Endothelial cell of umbilical vein (primary cell): ENCODE measurements around the gene DNAJC4. TPM values are rescaled to one million over a fixed set of nuclear protein-coding genes. Genes with fewer than 3 reads are reported as not detected.

Experiments used
- BruUV-seq: library from RNA; stranded (reverse); fragments of 400-500 nt; replicated peaks from 2 replicates; lab custom pipeline; 2021; lab: Mats Ljungman, UMichigan
- CTCF ChIA-PET: fragments of 300-600, 350-600 bp; sonication (Branson Sonifier 250); formaldehyde crosslinking; loops from one replicate; lab custom pipeline; 2021; ENCODE audit warnings: antibody characterized with exemption, inconsistent platforms; lab: Charles Lee
- POLR2A ChIA-PET: fragments of 300-600, 350-600 bp; sonication (Branson Sonifier 250); formaldehyde crosslinking; loops from one replicate; lab custom pipeline; 2021; ENCODE audit warnings: antibody characterized with exemption, inconsistent platforms; lab: Charles Lee
- DNase-seq: peaks from one replicate; pipeline ENCODE4 v3.0.0-alpha.2; 2011; ENCODE audit warnings: low read depth, low spot score
- FAIRE-seq: peaks from 2 replicates; lab custom pipeline; 2011; peaks lifted over from hg19 to GRCh38; lab: Jason Lieb, UNC
- H2AFZ ChIP-seq: 2 replicates; pipeline ENCODE4 v1.6.0; 2012; ENCODE audit warnings: low read depth, low read length, control low read depth, inconsistent platforms
- H3K27ac ChIP-seq: 2 replicates; pipeline ENCODE4 v1.5.1; 2011; ENCODE audit warnings: low read depth, mild to moderate bottlenecking, control low read depth, low read length, moderate library complexity; ENCODE audit not compliant: insufficient read depth
- H3K27me3 ChIP-seq, 2 experiments: 2 replicates each; pipeline versions ENCODE4 v1.6.0 to v1.6.1; 2011; ENCODE audit warnings: low read length in 2 of 2, mixed read lengths in 1 of 2; ENCODE audit not compliant: control insufficient read depth in 2 of 2, insufficient read depth in 2 of 2
- H3K36me3 ChIP-seq, 2 experiments: 2 replicates in 1 of 2; 3 replicates in 1 of 2; pipeline ENCODE4 v1.5.1; 2011; ENCODE audit warnings: low read length in 2 of 2, mild to moderate bottlenecking in 1 of 2, moderate library complexity in 1 of 2; ENCODE audit not compliant: control insufficient read depth in 2 of 2, insufficient read depth in 2 of 2; ENCODE audit errors: extremely low read depth in 1 of 2
- H3K4me1 ChIP-seq: 3 replicates; pipeline ENCODE4 v1.5.1; 2011; ENCODE audit warnings: mild to moderate bottlenecking, low read length; ENCODE audit not compliant: control insufficient read depth, insufficient read depth; ENCODE audit errors: extremely low read depth
- H3K4me2 ChIP-seq: 2 replicates; pipeline ENCODE4 v1.6.1; 2011; ENCODE audit warnings: low read length, control low read depth, mixed read lengths; ENCODE audit not compliant: insufficient read depth
- H3K4me3 ChIP-seq, 3 experiments: fragments of 200-600 bp in 1 of 3; sonication (generic), shearing (Covaris generic) in 1 of 3; replicated peaks in 1 of 3; 2 replicates each; pipeline ENCODE4 v1.5.1; 2011 to 2016; ENCODE audit warnings: control low read depth in 3 of 3, low read length in 3 of 3, mild to moderate bottlenecking in 2 of 3, inconsistent platforms in 1 of 3, low read depth in 1 of 3, moderate library complexity in 1 of 3; ENCODE audit not compliant: insufficient read depth in 1 of 3
- H3K79me2 ChIP-seq: 2 replicates; pipeline ENCODE4 v1.6.0; 2012; ENCODE audit warnings: low read length, inconsistent platforms; ENCODE audit not compliant: control insufficient read depth, insufficient read depth
- H3K9ac ChIP-seq: replicated peaks from 2 replicates; pipeline ENCODE3; 2011; ENCODE audit warnings: low read length, control low read depth; ENCODE audit not compliant: insufficient read depth; ENCODE audit errors: extremely low read depth
- H3K9me1 ChIP-seq: replicated peaks from 3 replicates; pipeline ENCODE4 v1.6.0; 2011; ENCODE audit warnings: mild to moderate bottlenecking, low read length; ENCODE audit not compliant: control insufficient read depth, insufficient read depth; ENCODE audit errors: extremely low read depth
- H3K9me3 ChIP-seq: replicated peaks from 2 replicates; pipeline ENCODE4 v1.5.1; 2012; ENCODE audit warnings: low read length, inconsistent platforms; ENCODE audit not compliant: control insufficient read depth, insufficient read depth
- H4K20me1 ChIP-seq: replicated peaks from 2 replicates; pipeline ENCODE3; 2011; ENCODE audit warnings: mild to moderate bottlenecking, low read length; ENCODE audit not compliant: control insufficient read depth, insufficient read depth; ENCODE audit errors: extremely low read depth
- EZH2 ChIP-seq: IDR thresholded peaks from 2 replicates; pipeline ENCODE4 v1.6.1; 2012; ENCODE audit warnings: borderline replicate concordance, low read depth, mild to moderate bottlenecking, moderate library complexity, low read length, inconsistent platforms; ENCODE audit not compliant: severe bottlenecking
- FOS ChIP-seq: IDR thresholded peaks from 2 replicates; pipeline ENCODE4 v1.6.1; 2011; ENCODE audit warnings: mild to moderate bottlenecking, low read length, moderate library complexity, borderline replicate concordance; ENCODE audit not compliant: insufficient read depth
- GATA2 ChIP-seq: IDR thresholded peaks from 2 replicates; pipeline ENCODE4 v1.7.0; 2011; ENCODE audit warnings: low read depth, mild to moderate bottlenecking, moderate library complexity, mixed read lengths, low read length; ENCODE audit not compliant: insufficient read length, insufficient read depth
- JUN ChIP-seq: IDR thresholded peaks from 2 replicates; pipeline ENCODE4 v1.6.1; 2011; ENCODE audit warnings: borderline replicate concordance, low read depth; ENCODE audit not compliant: insufficient read length, insufficient read depth
- MYC ChIP-seq: IDR thresholded peaks from one replicate; pipeline ENCODE4 v1.6.1; 2011; ENCODE audit warnings: mild to moderate bottlenecking, low read depth, low read length
- POLR2A ChIP-seq: IDR thresholded peaks from 2 replicates; pipeline ENCODE4 v1.6.1; 2012; ENCODE audit warnings: low read depth, mild to moderate bottlenecking, control low read depth, low read length
- POLR2AphosphoS5 ChIP-seq: IDR thresholded peaks from 2 replicates; pipeline ENCODE4 v1.6.1; 2012; ENCODE audit warnings: low read depth, mild to moderate bottlenecking, control low read depth, low read length, moderate library complexity; ENCODE audit not compliant: insufficient read depth
- dilution Hi-C: fragments of 300-500 bp; cut with MboI; formaldehyde crosslinking; loops from one replicate; pipeline ENCODE4 v1.15.0; 2019; ENCODE audit warnings: low sequenced_read_pairs; ENCODE audit not compliant: extremely low pct_ligation_motif_present
- intact Hi-C: fragments of 100-400 bp; cut with micrococcal nuclease; formaldehyde crosslinking; loops from one replicate; pipeline ENCODE4 v1.10.0; 2022
- polyA plus RNA-seq, 4 experiments: library from polyadenylated mRNA; depleted of rRNA in 3 of 4; stranded (reverse) in 3 of 4; unstranded in 1 of 4; fragments of >200 nt; gene quantifications; 2 replicates each; pipeline versions ENCODE4 v1.2.1 to v1.2.3, GENCODE V29; 2011 to 2012; ENCODE audit warnings: missing spikeins in 1 of 4
- total RNA-seq: library from RNA; stranded (reverse); gene quantifications from 2 replicates; pipeline ENCODE4 v1.2.3, GENCODE V29; 2021
- TF ChIP-seq, protein P1 (sequence below): IDR thresholded peaks from 2 replicates; pipeline ENCODE4 v1.6.1; 2011; ENCODE audit not compliant: insufficient read depth, insufficient read length
- TF ChIP-seq, protein P2 (sequence below), 2 donors: IDR thresholded peaks; 1 replicate in 1 of 2; 2 replicates in 1 of 2; pipeline ENCODE4 v1.5.1; 2011; ENCODE audit warnings: low read length in 2 of 2, mild to moderate bottlenecking in 2 of 2, moderate library complexity in 2 of 2, control low read depth in 1 of 2, inconsistent platforms in 1 of 2, low read depth in 1 of 2; ENCODE audit not compliant: insufficient read depth in 1 of 2; ENCODE audit errors: extremely low read depth in 1 of 2

The DNAJC4 gene
- total and polyA plus RNA-seq, 2 donors (not counting 3 experiments of a cell fraction or from before 2014, with no cell fraction given) = 23.5 to 41.2 TPM

DNA sequence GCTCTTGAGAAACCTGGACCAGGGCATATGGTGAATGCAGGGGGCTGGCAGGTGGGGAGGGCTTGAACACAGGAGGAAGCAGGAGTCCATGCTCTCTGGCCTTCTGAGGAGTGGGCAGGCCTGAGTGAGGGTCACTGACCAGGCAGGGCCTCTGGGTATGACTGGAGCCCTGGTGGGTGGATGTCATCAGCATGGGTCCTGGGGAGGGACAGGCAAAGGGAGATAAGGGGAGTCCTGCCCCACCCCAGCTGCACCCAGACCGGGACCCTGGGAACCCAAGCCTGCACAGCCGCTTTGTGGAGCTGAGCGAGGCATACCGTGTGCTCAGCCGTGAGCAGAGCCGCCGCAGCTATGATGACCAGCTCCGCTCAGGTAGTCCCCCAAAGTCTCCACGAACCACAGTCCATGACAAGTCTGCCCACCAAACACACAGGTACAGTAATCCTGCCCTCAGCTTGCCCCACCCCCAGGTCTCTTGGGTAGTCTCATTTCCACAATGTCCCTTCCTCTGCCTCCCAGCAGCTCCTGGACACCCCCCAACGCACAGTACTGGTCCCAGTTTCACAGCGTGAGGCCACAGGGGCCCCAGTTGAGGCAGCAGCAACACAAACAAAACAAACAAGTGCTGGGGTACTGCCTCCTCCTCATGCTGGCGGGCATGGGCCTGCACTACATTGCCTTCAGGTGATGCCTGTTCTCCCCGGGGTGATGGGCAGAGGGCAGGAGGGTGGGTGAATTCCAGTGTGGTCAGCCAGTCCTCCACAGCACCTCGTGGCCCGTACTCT is 2.0 kb downstream of the DNAJC4 start:
- H3K79me2 ChIP-seq = no peaks in the 10 kb centered on the region
- intact Hi-C loops (loop anchor here (5.0 kb wide), 1 partner anchor 45 kb away; the partner anchor contains the start of gene STIP1), dilution Hi-C loops (no loop called here)
- no peaks in the 10 kb centered on the region for H3K27me3 ChIP-seq
- FAIRE-seq (no peak), DNase-seq (no peak)
- ChIA-PET CTCF (interaction anchor here (1.1 to 2.1 kb wide), 4 partner anchors 25 to 72 kb away, joined by 4 to 10 read pairs (median 5); no protein-coding TSS in a partner anchor), POLR2A (no interaction called here)
- peaks cover 0 to 2% of the 10 kb centered on the region in 2 experiments for H3K36me3 ChIP-seq
- H3K9me3 ChIP-seq = no peaks in the 10 kb centered on the region
- no peak overlapping the region for H3K27ac ChIP-seq
- no peaks in the 10 kb centered on the region for H4K20me1 ChIP-seq
- H3K9ac ChIP-seq = no peak overlapping the region
- TF ChIP-seq, protein P1, sequence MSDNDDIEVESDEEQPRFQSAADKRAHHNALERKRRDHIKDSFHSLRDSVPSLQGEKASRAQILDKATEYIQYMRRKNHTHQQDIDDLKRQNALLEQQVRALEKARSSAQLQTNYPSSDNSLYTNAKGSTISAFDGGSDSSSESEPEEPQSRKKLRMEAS = no peak
- no peak overlapping the region for H3K4me3 ChIP-seq
- no peaks in the 10 kb centered on the region for H3K9me1 ChIP-seq
- H2AFZ ChIP-seq = no peak overlapping the region
- BruUV-seq = no TSS peak
- H3K4me2 ChIP-seq = no peak overlapping the region
- H3K4me1 ChIP-seq = peaks cover 10% of the 10 kb centered on the region

DNA sequence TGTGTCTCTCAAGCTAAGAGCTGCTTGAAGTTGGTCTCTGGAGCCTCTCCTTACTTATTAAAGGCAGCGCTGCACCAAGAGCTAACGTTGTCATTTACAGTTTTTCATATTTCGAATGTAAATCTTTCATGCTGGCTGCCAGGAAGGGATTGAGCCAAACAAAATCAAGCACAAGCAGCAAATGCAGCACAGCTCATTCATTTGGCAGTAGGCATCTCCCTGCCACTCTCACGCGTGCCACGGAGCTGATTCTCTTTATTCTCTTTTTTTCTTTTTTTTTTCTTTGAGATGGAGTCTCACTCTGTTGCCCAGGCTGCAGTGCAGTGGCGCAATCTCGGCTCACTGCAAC is 2.6 kb downstream of the DNAJC4 start:
- ChIA-PET CTCF (interaction anchor here (1.1 to 2.1 kb wide), 3 partner anchors 26 to 68 kb away, joined by 4 to 10 read pairs (median 6); no protein-coding TSS in a partner anchor), POLR2A (no interaction called here)
- TF ChIP-seq GATA2 (no peak), POLR2AphosphoS5 (no peak), POLR2A (no peak), JUN (no peak), MYC (no peak), FOS (no peak), EZH2 (no peak)
- TF ChIP-seq, protein P2, sequence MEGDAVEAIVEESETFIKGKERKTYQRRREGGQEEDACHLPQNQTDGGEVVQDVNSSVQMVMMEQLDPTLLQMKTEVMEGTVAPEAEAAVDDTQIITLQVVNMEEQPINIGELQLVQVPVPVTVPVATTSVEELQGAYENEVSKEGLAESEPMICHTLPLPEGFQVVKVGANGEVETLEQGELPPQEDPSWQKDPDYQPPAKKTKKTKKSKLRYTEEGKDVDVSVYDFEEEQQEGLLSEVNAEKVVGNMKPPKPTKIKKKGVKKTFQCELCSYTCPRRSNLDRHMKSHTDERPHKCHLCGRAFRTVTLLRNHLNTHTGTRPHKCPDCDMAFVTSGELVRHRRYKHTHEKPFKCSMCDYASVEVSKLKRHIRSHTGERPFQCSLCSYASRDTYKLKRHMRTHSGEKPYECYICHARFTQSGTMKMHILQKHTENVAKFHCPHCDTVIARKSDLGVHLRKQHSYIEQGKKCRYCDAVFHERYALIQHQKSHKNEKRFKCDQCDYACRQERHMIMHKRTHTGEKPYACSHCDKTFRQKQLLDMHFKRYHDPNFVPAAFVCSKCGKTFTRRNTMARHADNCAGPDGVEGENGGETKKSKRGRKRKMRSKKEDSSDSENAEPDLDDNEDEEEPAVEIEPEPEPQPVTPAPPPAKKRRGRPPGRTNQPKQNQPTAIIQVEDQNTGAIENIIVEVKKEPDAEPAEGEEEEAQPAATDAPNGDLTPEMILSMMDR (IDR thresholded peaks at IDR 0.05; ENCODE audit: extremely low read depth in 1 of 2, insufficient read depth in 1 of 2, low read depth in 1 of 2, low read length in 2 of 2) = no peak
- TF ChIP-seq, protein P1 = no peak
- H3K27ac ChIP-seq = no peak overlapping the region
- no peak overlapping the region for H2AFZ ChIP-seq
- H3K9me3 ChIP-seq = no peaks in the 10 kb centered on the region
- no peak overlapping the region for H3K4me3 ChIP-seq
- no peak overlapping the region for H3K4me2 ChIP-seq
- intact Hi-C loops (loop anchor here (5.0 kb wide), 1 partner anchor 46 kb away; the partner anchor contains the start of gene STIP1), dilution Hi-C loops (no loop called here)
- no peaks in the 10 kb centered on the region for H3K9me1 ChIP-seq
- peaks cover 10% of the 10 kb centered on the region for H3K4me1 ChIP-seq
- no peaks in the 10 kb centered on the region for H3K27me3 ChIP-seq
- no peak overlapping the region for H3K9ac ChIP-seq
- DNase-seq (no peak), FAIRE-seq (no peak)
- H3K79me2 ChIP-seq = no peaks in the 10 kb centered on the region
- no TSS peak for BruUV-seq
- H4K20me1 ChIP-seq = no peaks in the 10 kb centered on the region
- peaks cover 3 to 4% of the 10 kb centered on the region in 2 experiments for H3K36me3 ChIP-seq
